GM19239 (cell line): ENCODE measurements around the gene PNPO.
"Not testable (repeated sequence)": the region's sequence is repeated elsewhere in the genome, so short reads cannot be mapped to it uniquely, and the experiment has no call there.

ENCODE experiments used
- DNase-seq: peaks from one replicate; pipeline ENCODE4 v3.0.0; 2011; ENCODE audit warnings: low spot score; ENCODE audit not compliant: insufficient read length
- FAIRE-seq: peaks from 2 replicates; lab custom pipeline; 2011; peaks lifted over from hg19 to GRCh38; lab: Jason Lieb, UNC

Gene PNPO

DNA sequence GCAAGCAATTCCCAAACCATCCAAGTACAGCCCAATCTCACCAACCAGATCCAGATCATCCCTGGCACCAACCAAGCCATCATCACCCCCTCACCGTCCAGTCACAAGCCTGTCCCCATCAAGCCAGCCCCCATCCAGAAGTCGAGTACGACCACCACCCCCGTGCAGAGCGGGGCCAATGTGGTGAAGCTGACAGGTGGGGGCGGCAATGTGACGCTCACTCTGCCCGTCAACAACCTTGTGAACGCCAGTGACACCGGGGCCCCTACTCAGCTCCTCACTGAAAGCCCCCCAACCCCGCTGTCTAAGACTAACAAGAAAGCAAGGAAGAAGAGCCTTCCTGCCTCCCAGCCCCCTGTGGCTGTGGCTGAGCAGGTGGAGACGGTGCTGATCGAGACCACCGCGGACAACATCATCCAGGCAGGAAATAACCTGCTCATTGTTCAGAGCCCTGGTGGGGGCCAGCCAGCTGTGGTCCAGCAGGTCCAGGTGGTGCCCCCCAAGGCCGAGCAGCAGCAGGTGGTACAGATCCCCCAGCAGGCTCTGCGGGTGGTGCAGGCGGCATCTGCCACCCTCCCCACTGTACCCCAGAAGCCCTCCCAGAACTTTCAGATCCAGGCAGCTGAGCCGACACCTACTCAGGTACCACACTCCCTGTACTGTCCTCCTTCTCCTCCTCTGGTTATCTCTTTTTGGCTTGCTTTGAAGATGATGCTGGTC is 24.7 kb upstream of the PNPO start:
- DNase-seq: no peak
- FAIRE-seq: no peak

- no peak for DNase-seq
- FAIRE-seq: no peak
These were observed 23.8 kb upstream of the PNPO start for GRCh38 chr17:47917581-47917980.

DNA sequence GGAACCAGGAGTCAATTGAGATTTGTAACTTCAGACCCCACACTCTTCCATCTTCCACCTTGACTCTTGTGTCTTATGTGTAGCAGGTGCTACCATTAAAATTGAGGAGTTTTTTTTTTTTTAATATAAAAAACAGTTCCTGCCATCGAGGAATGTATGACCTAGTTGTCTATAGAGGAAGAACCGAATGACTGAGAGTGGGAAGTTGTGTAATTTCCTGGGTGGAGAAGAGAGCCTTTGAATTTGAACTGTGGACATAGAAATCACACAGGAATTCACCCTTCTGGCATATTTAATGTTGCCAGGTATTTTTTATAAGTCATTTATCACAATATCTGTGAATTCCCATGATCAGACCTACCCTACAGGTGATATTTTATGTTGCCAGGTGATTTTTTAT is 23.4 kb upstream of the PNPO start:
- FAIRE-seq (no peak), DNase-seq (no peak)

DNA sequence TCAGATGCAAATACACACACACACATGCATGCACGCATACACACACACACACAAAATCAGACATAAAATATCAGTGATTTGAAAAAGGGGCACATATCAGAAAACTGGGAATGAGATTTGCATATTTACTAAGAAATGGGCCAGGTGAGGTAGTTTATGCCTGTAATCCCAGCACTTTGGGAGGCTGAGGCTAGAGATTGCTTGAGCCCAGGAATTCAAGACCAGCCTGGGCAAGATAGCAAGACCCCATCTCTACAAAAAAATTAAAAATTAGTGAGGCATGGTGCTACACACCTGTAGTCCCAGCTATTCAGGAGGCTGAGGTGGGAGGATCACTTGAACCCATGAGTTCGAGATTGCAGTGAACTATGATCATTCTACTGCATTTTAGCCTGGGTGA is 22.4 kb upstream of the PNPO start:
- DNase-seq (no peak), FAIRE-seq (no peak)

DNA sequence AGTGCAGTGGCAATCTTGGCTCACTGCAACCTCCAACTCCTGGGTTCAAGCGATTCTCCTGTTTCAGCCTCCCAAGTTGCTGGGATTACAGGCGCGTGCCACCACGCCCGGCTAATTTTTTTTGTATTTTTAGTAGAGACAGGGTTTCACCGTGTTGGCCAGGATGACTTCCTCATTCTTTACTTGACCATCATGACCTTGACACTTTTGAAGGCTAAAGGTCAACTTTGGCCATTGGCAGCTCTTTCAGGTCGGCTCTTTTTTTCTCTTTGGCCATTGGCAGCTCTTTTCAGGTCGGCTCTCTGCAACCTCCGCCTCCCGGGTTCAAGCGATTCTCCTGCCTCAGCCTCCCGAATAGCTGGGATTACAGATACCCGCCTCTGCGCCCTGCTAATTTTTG is 21.5 kb upstream of the PNPO start:
- FAIRE-seq, DNase-seq: not testable (repeated sequence)

DNA sequence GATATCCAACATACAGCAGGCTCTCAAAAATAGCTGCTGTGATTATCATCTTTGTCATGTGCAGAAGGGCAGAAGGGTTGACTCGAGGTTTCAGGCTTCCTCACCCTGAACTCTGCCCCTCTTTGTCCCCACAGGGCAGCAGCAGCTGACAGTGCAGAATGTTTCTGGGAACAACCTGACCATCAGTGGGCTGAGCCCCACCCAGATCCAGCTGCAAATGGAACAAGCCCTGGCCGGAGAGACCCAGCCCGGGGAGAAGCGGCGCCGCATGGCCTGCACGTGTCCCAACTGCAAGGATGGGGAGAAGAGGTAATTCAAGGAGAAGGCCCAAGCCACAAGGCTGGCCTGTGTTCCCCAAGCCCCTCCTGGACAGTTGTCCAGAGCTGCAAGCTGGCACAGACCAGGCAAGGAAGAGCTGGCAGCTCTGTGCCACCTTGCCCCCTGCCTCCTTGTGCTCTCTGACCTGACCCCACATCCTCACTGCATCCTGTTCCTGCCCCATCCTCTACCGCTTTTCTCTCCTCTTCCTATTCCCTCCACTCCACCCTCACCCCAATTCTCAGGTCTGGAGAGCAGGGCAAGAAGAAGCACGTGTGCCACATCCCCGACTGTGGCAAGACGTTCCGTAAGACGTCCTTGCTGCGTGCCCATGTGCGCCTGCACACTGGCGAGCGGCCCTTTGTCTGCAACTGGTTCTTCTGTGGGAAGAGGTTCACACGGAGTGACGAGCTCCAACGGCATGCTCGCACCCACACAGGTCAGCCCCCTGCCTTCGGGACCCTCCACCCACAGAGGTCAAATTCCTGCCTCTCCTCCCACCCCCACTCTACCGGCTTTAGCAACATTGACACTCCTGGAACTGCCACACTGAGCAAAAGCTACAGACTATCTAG is 16.3 kb upstream of the PNPO start:
- no peak for FAIRE-seq

DNA sequence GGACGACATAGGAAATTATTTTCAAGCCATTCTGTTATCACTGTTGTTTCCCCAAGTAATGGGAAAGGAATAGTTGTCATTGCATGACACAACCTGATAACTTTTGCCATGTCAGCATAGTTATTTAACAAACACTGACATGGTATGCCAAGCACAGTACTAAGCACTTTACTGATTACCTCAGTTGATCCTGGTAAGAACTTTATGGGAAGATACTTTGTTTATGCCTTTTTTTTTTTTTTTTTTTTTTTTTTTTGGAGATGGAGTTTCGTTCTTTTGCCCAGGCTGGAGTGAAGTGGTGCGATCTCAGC is 15.7 kb upstream of the PNPO start:
- FAIRE-seq (no peak), DNase-seq (no peak)

More for the DNA sequence above, 16.3 kb upstream of the PNPO start:
- DNase-seq: no peak

- FAIRE-seq (no peak), DNase-seq (no peak)
These were observed 13.5 kb upstream of the PNPO start for GRCh38 chr17:47927821-47928400.

DNA sequence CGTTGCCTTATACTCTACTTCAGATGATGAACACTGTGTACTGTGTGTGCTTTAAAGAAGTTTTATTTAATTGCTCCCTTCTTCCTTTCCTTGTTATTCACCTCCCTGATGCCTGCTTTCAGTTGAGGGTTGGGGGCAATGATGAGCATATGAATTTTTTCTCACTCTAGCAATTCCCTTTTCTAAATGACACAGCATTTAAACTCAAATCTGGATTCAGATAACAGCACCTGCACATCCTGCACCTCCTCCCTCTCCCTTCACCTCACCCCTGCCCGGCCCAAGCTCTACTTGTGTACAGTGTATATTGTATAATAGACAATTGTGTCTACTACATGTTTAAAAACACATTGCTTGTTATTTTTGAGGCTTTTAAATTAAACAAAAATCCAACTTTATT is 13.0 kb upstream of the PNPO start:
- DNase-seq: no peak
- FAIRE-seq: no peak

GRCh38 chr17:47929218-47930000 is 12.0 kb upstream of the PNPO start:
- no peak for DNase-seq

DNA sequence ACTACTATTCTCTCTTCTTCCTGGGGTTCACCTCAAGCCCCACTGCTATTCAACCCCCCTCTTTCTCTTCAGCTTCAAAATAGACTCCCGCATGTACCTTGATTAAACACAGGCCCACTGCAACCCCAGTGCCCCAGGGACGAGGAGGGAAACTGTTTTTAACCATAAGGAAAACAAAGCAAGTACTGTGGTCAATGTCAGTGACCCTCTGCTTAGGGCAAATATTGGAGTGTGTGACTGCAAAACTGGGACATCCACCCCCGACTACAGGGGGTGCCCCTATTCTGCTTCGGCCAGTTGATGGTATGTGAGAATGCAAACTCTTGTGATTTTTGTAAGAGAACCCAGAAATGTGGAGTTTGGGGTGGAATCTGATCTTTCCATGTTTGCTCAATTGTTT is 9.5 kb upstream of the PNPO start:
- FAIRE-seq: no peak
- DNase-seq: no peak

More at GRCh38 chr17:47929218-47930000, 12.0 kb upstream of the PNPO start:
- FAIRE-seq: no peak

- FAIRE-seq (no peak), DNase-seq (no peak)
These were observed 6.5 kb upstream of the PNPO start for GRCh38 chr17:47934856-47935255.

GRCh38 chr17:47935468-47935867 is 5.9 kb upstream of the PNPO start:
- not testable (repeated sequence) for DNase-seq, FAIRE-seq

- DNase-seq: no peak
- FAIRE-seq: no peak
These were observed 5.4 kb upstream of the PNPO start for GRCh38 chr17:47935961-47936360.

DNA sequence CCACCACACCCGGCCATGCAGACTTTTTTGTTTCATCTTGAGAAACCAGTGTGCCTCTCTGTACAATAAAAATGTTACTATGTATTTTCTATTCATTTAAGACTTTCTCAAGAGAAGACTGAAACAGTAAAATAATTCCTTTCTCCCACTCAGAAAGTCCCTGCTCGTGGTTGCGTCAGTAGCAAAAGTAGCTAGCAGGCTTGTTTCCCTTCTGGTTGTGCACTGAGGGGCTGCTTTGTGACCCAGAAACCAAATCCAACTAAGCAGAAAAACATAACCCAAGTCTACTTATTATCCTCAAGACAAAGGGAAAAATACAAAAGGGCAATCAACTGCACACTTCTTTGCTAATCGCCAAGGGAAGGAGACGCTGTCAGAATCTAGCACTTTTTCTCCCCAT is 3.4 kb upstream of the PNPO start:
- no peak for DNase-seq
- no peak for FAIRE-seq

DNA sequence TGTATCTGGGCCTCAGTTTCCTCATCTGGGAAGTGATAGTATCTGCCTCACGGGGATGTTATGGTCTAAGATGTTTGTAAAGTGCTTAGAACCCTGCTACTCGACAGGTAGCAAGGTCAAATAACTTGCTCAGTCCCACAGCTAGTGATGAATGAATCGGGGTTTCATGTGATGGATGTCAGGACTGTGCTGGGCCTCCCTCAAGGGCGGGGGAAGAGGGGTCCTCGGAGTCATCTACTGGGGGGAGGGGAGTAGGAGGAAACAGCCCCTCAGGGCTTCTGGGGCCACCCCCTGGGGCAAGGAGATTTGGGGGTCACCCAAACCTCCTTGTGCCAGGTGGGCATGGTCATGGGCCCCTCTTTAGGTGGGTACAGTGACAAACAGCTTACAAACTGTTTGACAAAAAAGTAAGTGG is 732 bp downstream of the PNPO start:
- DNase-seq (no peak), FAIRE-seq (no peak)

- FAIRE-seq (no peak), DNase-seq (no peak)
These were observed 1.2 kb downstream of the PNPO start for GRCh38 chr17:47942568-47942967.

GRCh38 chr17:47945080-47945479 is 3.7 kb downstream of the PNPO start:
- DNase-seq: no peak
- FAIRE-seq: no peak

DNA sequence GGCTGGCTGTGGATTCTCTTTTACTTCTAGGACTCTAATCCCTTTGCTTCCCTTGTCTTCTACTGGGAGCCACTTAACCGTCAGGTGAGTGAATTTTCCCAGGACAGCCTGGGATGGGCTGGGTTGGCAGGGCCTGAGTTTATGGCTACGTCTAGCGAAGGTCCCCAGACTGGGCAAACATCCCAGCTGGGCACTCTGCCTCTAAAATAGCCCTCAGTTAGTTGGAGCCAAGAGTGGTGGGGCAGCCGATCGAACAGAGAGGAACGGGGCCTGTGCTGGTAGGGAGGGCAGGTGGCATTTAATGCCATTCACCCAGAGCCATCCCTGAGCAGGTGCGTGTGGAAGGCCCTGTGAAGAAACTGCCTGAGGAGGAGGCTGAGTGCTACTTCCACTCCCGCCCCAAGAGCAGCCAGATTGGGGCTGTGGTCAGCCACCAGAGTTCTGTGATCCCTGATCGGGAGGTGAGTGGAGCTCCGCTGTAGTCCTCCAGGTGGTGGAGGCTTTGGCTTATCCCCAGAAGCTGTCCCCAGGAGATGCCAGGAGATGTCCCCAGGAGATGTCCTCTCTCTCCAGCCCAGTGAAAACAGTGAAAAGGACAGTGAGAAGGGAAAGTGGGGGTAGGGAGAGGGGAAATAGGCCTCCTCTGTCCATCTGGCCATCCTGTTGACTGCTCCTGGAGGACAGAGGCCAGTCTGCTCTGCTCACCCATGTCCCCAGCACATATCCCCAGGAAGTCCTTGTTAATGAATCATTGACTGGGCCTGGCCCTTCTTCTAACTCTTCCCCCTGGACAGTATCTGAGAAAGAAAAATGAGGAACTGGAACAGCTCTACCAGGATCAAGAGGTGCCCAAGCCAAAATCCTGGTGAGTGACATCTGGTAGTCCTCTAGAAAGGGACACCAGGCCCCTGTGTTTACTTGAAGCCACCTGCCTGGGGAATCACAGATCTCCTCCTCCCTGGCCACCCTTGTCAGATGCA is 4.4 kb downstream of the PNPO start:
- DNase-seq: no peak
- no peak for FAIRE-seq
